Breast epithelium (tissue), 4 donors: ENCODE measurements around the gene PPP4R1. TPM values are rescaled to one million over a fixed set of nuclear protein-coding genes. Genes with fewer than 3 reads are reported as not detected.
A peak's percentile ranks its signal among the peaks of the same experiment; 100 is the strongest.

Experiments used
- DNase-seq, 2 donors: peaks; one replicate each; pipeline ENCODE4 v3.0.0-alpha.2; 2019; ENCODE audit warnings: low spot score in 2 of 2
- H3K27ac ChIP-seq, 2 donors: fragments of 200-600 bp; sonication (generic) in 1 of 2; one replicate each; pipeline ENCODE4 v1.5.1; 2016 to 2019; ENCODE audit warnings: mild to moderate bottlenecking in 1 of 2
- H3K27me3 ChIP-seq, 2 donors: fragments of 200-600 bp; sonication (generic) in 1 of 2; one replicate each; pipeline versions ENCODE4 v1.5.1 to v1.6.0; 2017 to 2019; ENCODE audit warnings: control low read depth in 1 of 2, mild to moderate bottlenecking in 1 of 2
- H3K36me3 ChIP-seq: fragments of 200-600 bp; one replicate; pipeline ENCODE4 v1.5.1; 2019
- H3K4me1 ChIP-seq, 2 donors: fragments of 200-600 bp; sonication (generic); one replicate each; pipeline ENCODE4 v1.5.1; 2016 to 2019; ENCODE audit warnings: control low read depth in 1 of 2
- H3K4me3 ChIP-seq, 3 donors: fragments of 200-600 bp; sonication (generic); 1 replicate in 2 of 3; 2 replicates in 1 of 3; pipeline ENCODE4 v1.5.1; 2016 to 2019; ENCODE audit warnings: mild to moderate bottlenecking in 3 of 3, moderate library complexity in 2 of 3
- H3K9me3 ChIP-seq, 2 donors: fragments of 200-600 bp; sonication (generic) in 1 of 2; one replicate each; pipeline ENCODE4 v1.5.1; 2016 to 2019; ENCODE audit warnings: control low read depth in 1 of 2
- CTCF ChIP-seq, 3 donors: fragments of 450-650 bp; IDR thresholded peaks; one replicate each; pipeline ENCODE4 v1.5.1; 2016 to 2017; ENCODE audit warnings: antibody characterized with exemption in 3 of 3, mild to moderate bottlenecking in 3 of 3, moderate library complexity in 3 of 3
- POLR2A ChIP-seq: fragments of 450-650 bp; IDR thresholded peaks from one replicate; pipeline ENCODE4 v1.6.1; 2016; ENCODE audit warnings: antibody characterized with exemption, mild to moderate bottlenecking, moderate library complexity
- POLR2AphosphoS5 ChIP-seq, 3 donors: sonication (generic); formaldehyde crosslinking; IDR thresholded peaks; one replicate each; pipeline ENCODE4 v1.6.1; 2017; ENCODE audit warnings: antibody characterized with exemption in 3 of 3
- intact Hi-C: fragments of 100-400 bp; cut with DNase I; formaldehyde crosslinking; loops from one replicate; pipeline ENCODE4 v1.15.1; 2023; ENCODE audit warnings: low total_unique reads
- total RNA-seq, 3 donors: library from RNA; depleted of rRNA; stranded (reverse); fragments of >200 nt; gene quantifications; one replicate each; pipeline ENCODE4 v1.1.0, GENCODE V29; 2016

The PPP4R1 gene
- total RNA-seq, 3 donors from 2014 or later: 66.7 to 139 (median 93.4) TPM

GRCh38 chr18:9617006-9617542 is 2.7 kb upstream of the PPP4R1 start:
- intact Hi-C loops: no loop called here
- no peak for DNase-seq
- Histone ChIP-seq H3K4me3 (no peak overlapping the region), H3K36me3 (no peaks in the 10 kb centered on the region), H3K27me3 (no peaks in the 10 kb centered on the region), H3K4me1 (peaks cover 0 to 6% of the 10 kb centered on the region in 2 donors), H3K9me3 (no peaks in the 10 kb centered on the region), H3K27ac (no peak overlapping the region)
- TF ChIP-seq POLR2A (no peak), POLR2AphosphoS5 (IDR thresholded peaks at IDR 0.05) (no peak), CTCF (IDR thresholded peaks at IDR 0.05) (no peak)

GRCh38 chr18:9616049-9616448 is 1.7 kb upstream of the PPP4R1 start:
- peaks cover 0 to 6% of the 10 kb centered on the region in 2 donors for H3K4me1 ChIP-seq
- no peak overlapping the region for H3K4me3 ChIP-seq
- no peak overlapping the region for H3K27ac ChIP-seq
- no peaks in the 10 kb centered on the region for H3K27me3 ChIP-seq
- intact Hi-C loops: no loop called here
- H3K9me3 ChIP-seq: no peaks in the 10 kb centered on the region
- TF ChIP-seq POLR2AphosphoS5 (IDR thresholded peaks at IDR 0.05): no peak
- TF ChIP-seq CTCF (IDR thresholded peaks at IDR 0.05): no peak
- no peak for TF ChIP-seq POLR2A
- H3K36me3 ChIP-seq: no peaks in the 10 kb centered on the region
- no peak for DNase-seq

DNA sequence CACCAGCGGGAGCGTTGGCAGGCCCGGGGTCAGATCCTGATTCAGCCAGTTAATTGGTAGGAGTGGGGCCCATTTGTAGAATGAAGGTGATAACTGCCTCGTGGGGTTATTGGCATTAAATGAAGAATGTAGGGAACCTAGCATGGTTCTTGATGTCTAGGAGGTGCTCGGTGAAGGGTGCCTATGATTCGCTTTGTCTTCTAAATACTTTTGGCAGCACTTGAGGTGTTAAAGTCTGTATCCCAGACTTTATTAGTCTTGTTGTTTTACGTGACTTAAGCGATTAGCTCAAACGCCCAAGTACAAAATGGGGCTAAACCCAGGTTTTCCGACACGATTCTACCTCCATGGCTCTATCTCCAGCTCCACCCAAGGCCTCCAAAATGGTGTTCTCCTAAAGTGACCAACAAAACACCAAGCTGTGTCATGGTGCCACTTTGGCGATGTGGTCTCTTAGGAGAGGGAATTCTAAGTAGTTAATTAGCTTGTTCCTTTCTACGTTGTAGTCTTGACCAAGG is 980 bp upstream of the PPP4R1 start:
- TF ChIP-seq POLR2A (no peak), CTCF (IDR thresholded peaks at IDR 0.05) (no peak), POLR2AphosphoS5 (IDR thresholded peaks at IDR 0.05) (no peak)
- Histone ChIP-seq H3K4me1 (peaks cover 0 to 6% of the 10 kb centered on the region in 2 donors), H3K27me3 (no peaks in the 10 kb centered on the region), H3K27ac (peak overlapping the region; percentile 98 to 100), H3K4me3 (peak overlapping the region; percentile 79 to 97 (median 88)), H3K36me3 (no peaks in the 10 kb centered on the region), H3K9me3 (no peaks in the 10 kb centered on the region)
- intact Hi-C loops: no loop called here
- DNase-seq: no peak

DNA sequence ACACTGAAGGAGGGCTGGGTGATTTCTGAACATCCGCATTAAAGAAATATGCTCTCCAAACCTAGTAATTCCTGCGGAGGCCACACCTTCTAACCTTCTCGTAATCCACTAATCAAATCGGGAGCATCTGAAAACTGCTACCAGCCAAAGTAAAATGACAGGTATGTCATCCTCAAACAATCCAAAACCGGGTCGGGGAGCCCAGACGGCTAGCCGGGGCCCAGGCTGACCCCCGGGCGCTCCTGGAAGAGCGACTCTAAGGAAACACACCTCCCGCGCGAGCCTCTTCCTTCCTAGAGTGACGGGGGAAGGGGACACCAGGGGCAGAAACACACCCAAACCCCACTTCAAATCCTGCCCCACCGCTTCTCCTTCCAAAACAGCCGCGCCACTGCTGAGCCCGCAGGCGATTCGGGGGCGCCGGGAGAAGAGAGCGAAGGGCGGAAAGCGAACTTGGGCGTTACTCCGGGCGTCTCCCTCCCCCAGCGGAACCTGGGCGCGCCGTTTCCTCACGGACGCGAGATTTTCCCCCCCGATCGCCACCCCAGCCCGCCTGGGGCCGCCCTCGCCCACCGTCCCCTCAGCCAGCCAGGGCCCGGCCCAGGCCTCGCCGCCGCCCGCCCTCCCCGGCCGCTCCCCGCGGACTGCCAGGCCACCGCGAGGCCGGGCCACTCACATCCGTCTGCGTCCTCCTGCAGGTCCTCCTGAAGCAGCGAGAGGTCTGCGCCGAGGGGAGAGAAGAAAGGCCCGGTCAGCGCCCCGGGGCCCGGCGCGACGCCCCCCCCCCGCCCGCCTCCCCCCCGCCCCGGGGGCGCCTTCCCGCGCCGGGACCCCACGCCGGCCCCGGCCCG is 584 bp downstream of the PPP4R1 start:
- peak; percentile 34 to 55 for DNase-seq
- Histone ChIP-seq H3K27me3 (no peaks in the 10 kb centered on the region), H3K27ac (peak overlapping the region; percentile 98 to 100), H3K4me3 (peak overlapping the region; percentile 79 to 97 (median 88)), H3K4me1 (peaks cover 0 to 6% of the 10 kb centered on the region in 2 donors), H3K36me3 (no peaks in the 10 kb centered on the region), H3K9me3 (no peaks in the 10 kb centered on the region)
- intact Hi-C loops: no loop called here
- TF ChIP-seq CTCF (IDR thresholded peaks at IDR 0.05) (no peak), POLR2A (no peak), POLR2AphosphoS5 (IDR thresholded peaks at IDR 0.05) (peak in 1 of 3 donors; percentile 45)

DNA sequence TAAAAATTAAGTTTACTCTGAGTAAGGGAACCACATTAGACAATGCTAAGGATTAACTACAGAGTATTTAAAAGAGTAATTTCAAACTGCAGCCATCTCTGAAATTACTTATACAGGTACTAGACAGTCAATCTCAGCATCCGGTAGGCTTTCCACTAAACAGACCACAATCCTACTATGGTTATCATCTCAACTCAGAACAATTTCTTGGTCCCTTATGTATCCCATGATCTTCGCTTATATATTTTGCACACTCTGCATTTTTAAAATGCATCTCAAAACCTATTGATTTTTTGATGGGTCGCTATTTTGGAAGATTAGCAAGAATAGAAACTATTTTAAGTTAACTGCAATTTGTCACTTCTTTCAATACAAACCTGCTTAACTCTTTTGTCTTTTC is 1.4 kb downstream of the PPP4R1 start:
- Histone ChIP-seq H3K4me3 (peak overlapping the region; percentile 79 to 97 (median 88)), H3K9me3 (no peaks in the 10 kb centered on the region), H3K36me3 (no peaks in the 10 kb centered on the region), H3K4me1 (peaks cover 0 to 6% of the 10 kb centered on the region in 2 donors), H3K27ac (peak overlapping the region in 1 of 2 donors; percentile 98), H3K27me3 (no peaks in the 10 kb centered on the region)
- intact Hi-C loops: no loop called here
- no peak for DNase-seq
- TF ChIP-seq POLR2AphosphoS5 (IDR thresholded peaks at IDR 0.05) (no peak), POLR2A (no peak), CTCF (IDR thresholded peaks at IDR 0.05) (no peak)
